Measurements from ENCODE around the gene UGP2.

- TF ChIP-seq, protein P1, sequence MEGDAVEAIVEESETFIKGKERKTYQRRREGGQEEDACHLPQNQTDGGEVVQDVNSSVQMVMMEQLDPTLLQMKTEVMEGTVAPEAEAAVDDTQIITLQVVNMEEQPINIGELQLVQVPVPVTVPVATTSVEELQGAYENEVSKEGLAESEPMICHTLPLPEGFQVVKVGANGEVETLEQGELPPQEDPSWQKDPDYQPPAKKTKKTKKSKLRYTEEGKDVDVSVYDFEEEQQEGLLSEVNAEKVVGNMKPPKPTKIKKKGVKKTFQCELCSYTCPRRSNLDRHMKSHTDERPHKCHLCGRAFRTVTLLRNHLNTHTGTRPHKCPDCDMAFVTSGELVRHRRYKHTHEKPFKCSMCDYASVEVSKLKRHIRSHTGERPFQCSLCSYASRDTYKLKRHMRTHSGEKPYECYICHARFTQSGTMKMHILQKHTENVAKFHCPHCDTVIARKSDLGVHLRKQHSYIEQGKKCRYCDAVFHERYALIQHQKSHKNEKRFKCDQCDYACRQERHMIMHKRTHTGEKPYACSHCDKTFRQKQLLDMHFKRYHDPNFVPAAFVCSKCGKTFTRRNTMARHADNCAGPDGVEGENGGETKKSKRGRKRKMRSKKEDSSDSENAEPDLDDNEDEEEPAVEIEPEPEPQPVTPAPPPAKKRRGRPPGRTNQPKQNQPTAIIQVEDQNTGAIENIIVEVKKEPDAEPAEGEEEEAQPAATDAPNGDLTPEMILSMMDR (tag by site-specific recombination; IDR thresholded peaks at IDR 0.05): no peak
- TF ChIP-seq, protein P2, sequence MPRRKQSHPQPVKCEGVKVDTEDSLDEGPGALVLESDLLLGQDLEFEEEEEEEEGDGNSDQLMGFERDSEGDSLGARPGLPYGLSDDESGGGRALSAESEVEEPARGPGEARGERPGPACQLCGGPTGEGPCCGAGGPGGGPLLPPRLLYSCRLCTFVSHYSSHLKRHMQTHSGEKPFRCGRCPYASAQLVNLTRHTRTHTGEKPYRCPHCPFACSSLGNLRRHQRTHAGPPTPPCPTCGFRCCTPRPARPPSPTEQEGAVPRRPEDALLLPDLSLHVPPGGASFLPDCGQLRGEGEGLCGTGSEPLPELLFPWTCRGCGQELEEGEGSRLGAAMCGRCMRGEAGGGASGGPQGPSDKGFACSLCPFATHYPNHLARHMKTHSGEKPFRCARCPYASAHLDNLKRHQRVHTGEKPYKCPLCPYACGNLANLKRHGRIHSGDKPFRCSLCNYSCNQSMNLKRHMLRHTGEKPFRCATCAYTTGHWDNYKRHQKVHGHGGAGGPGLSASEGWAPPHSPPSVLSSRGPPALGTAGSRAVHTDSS (tag by site-specific recombination; IDR thresholded peaks at IDR 0.05): no peak
- TF ChIP-seq ZNF239 (tag by site-specific recombination; IDR thresholded peaks at IDR 0.05): no peak
- no peak for TF ChIP-seq ZNF426 (tag by site-specific recombination; IDR thresholded peaks at IDR 0.05)
- TF ChIP-seq ZFP3 (tag by site-specific recombination; IDR thresholded peaks at IDR 0.05; ENCODE audit: low read depth): no peak
- TF ChIP-seq ZNF785 (tag by site-specific recombination; IDR thresholded peaks at IDR 0.05): no peak
- TF ChIP-seq ZBTB11 (tag by site-specific recombination; conservative IDR thresholded peaks at IDR 0.05; ENCODE audit: low read depth): no peak
- TF ChIP-seq, protein P3, sequence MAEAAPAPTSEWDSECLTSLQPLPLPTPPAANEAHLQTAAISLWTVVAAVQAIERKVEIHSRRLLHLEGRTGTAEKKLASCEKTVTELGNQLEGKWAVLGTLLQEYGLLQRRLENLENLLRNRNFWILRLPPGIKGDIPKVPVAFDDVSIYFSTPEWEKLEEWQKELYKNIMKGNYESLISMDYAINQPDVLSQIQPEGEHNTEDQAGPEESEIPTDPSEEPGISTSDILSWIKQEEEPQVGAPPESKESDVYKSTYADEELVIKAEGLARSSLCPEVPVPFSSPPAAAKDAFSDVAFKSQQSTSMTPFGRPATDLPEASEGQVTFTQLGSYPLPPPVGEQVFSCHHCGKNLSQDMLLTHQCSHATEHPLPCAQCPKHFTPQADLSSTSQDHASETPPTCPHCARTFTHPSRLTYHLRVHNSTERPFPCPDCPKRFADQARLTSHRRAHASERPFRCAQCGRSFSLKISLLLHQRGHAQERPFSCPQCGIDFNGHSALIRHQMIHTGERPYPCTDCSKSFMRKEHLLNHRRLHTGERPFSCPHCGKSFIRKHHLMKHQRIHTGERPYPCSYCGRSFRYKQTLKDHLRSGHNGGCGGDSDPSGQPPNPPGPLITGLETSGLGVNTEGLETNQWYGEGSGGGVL (tag by site-specific recombination; IDR thresholded peaks at IDR 0.05): no peak
- no peak for TF ChIP-seq ZBTB21 (tag by site-specific recombination; IDR thresholded peaks at IDR 0.05)
- no peak for TF ChIP-seq ZNF202 (tag by site-specific recombination; IDR thresholded peaks at IDR 0.05; ENCODE audit: borderline replicate concordance)
Measured at GRCh38 chr2:63875131-63875527, 33.4 kb downstream of the UGP2 start.
